MM.1S (cell line): ENCODE measurements around the gene ANKRD6.

ENCODE experiments used
- CTCF ChIP-seq: fragments of 300-600 bp; sonication (generic); IDR thresholded peaks from 2 replicates; pipeline ENCODE4 v1.5.1; 2016; ENCODE audit warnings: antibody characterized with exemption, low read length, mixed read lengths
- EZH2 ChIP-seq: fragments of 300-600 bp; sonication (generic); optimal IDR thresholded peaks from 2 replicates; pipeline ENCODE3; 2017; ENCODE audit warnings: low read depth, mild to moderate bottlenecking, antibody characterized with exemption, low read length, mixed read lengths
- EZH2phosphoT487 ChIP-seq: fragments of 300-600 bp; sonication (generic); IDR thresholded peaks from 2 replicates; pipeline ENCODE4 v1.6.1; 2018; ENCODE audit warnings: antibody characterized with exemption, low read length

- TF ChIP-seq CTCF: peak; percentile 9; the same call in 1 of the 2 replicates
- no peak for TF ChIP-seq EZH2phosphoT487
- no peak for TF ChIP-seq EZH2
These were observed 20.6 kb upstream of the ANKRD6 start, which contains the start of gene RRAGD for GRCh38 chr6:89412071-89413005.
